K562 (cell line): ENCODE measurements around the gene CSRNP2. TPM values are rescaled to one million over a fixed set of nuclear protein-coding genes. Genes with fewer than 3 reads are reported as not detected.

Experiments used
- ATAC-seq: fragments of 200-7000 bp; cut with Tn5 transposase; 3 replicates; pipeline ENCODE4 v1.9.1; 2020; ENCODE audit warnings: moderate library complexity
- BruUV-seq: library from RNA; stranded (reverse); fragments of 400-500 nt; replicated peaks from 2 replicates; lab custom pipeline; 2021; lab: Mats Ljungman, UMichigan
- CTCF ChIA-PET: fragments of 300-600 bp; formaldehyde crosslinking; extraction: SDS; loops from one replicate; lab custom pipeline; 2021; ENCODE audit warnings: low intra/inter-chr PET ratio; lab: Yijun Ruan, JAX
- POLR2A ChIA-PET: fragments of 300-600, 350-650 bp; sonication (Branson Sonifier 250); formaldehyde crosslinking; extraction: SDS; loops from one replicate; lab custom pipeline; 2021; ENCODE audit warnings: antibody characterized with exemption, inconsistent platforms; lab: Yijun Ruan, JAX
- DNase-seq, 4 experiments: peaks; one replicate each; pipeline versions ENCODE4 v3.0.0 to v3.0.0-alpha.2; 2011 to 2018; ENCODE audit warnings: low spot score in 3 of 4, mixed read lengths in 3 of 4; ENCODE audit errors: extremely low read depth in 1 of 4
- FAIRE-seq: peaks from 2 replicates; lab custom pipeline; 2011; peaks lifted over from hg19 to GRCh38; lab: Jason Lieb, UNC
- H2AFZ ChIP-seq: 2 replicates; pipeline ENCODE4 v1.6.0; 2011; ENCODE audit warnings: low read depth, low read length, control low read depth, inconsistent platforms
- H3K27ac ChIP-seq: fragments of 200-600 bp; 3 replicates; pipeline ENCODE4 v1.8.0; 2011; ENCODE audit warnings: low read depth, mild to moderate bottlenecking, control low read depth, inconsistent platforms, low read length, moderate library complexity, mixed read lengths; ENCODE audit errors: extremely low read depth
- H3K27me3 ChIP-seq, 2 experiments: fragments of 300-600 bp in 1 of 2; 2 replicates in 1 of 2; 3 replicates in 1 of 2; pipeline versions ENCODE4 v1.6.0 to v1.8.0; 2011; ENCODE audit warnings: inconsistent platforms in 2 of 2, low read length in 2 of 2, mild to moderate bottlenecking in 1 of 2, mixed read lengths in 1 of 2, moderate library complexity in 1 of 2; ENCODE audit not compliant: control insufficient read depth in 2 of 2, insufficient read depth in 2 of 2
- H3K36me3 ChIP-seq: fragments of 300-600 bp; 3 replicates; pipeline ENCODE4 v1.8.0; 2011; ENCODE audit warnings: mild to moderate bottlenecking, low read length, inconsistent platforms; ENCODE audit not compliant: control insufficient read depth, insufficient read depth
- H3K4me1 ChIP-seq, 2 experiments: fragments of 200-600 bp in 1 of 2; replicated peaks in 1 of 2; 2 replicates in 1 of 2; 3 replicates in 1 of 2; pipeline versions ENCODE4 v1.5.1 to v1.8.0; 2011; ENCODE audit warnings: inconsistent platforms in 2 of 2, low read length in 2 of 2, mild to moderate bottlenecking in 1 of 2, mixed read lengths in 1 of 2, moderate library complexity in 1 of 2; ENCODE audit not compliant: control insufficient read depth in 2 of 2, insufficient read depth in 2 of 2
- H3K4me2 ChIP-seq: 2 replicates; pipeline ENCODE4 v1.6.1; 2011; ENCODE audit warnings: low read length, control low read depth, inconsistent platforms, mixed read lengths; ENCODE audit not compliant: insufficient read depth
- H3K4me3 ChIP-seq: fragments of 200-600 bp; sonication (generic), shearing (Covaris generic); 2 replicates; pipeline ENCODE4 v1.5.1; 2016; ENCODE audit warnings: control low read depth, inconsistent platforms
- H3K79me2 ChIP-seq: fragments of 200-600 bp; 3 replicates; pipeline ENCODE4 v1.8.0; 2011; ENCODE audit warnings: low read length, inconsistent platforms; ENCODE audit not compliant: control insufficient read depth, insufficient read depth
- H3K9ac ChIP-seq, 2 experiments: 2 replicates each; pipeline versions ENCODE4 v1.6.0 to v1.6.1; 2011; ENCODE audit warnings: low read depth in 2 of 2, low read length in 2 of 2, control low read depth in 1 of 2, inconsistent platforms in 1 of 2, mild to moderate bottlenecking in 1 of 2, mixed read lengths in 1 of 2; ENCODE audit not compliant: insufficient read depth in 1 of 2
- H3K9me1 ChIP-seq: one replicate; pipeline ENCODE4 v1.6.0; 2011; ENCODE audit warnings: inconsistent platforms, mild to moderate bottlenecking, low read length, moderate library complexity; ENCODE audit not compliant: control insufficient read depth, insufficient read depth
- H3K9me3 ChIP-seq: replicated peaks from 2 replicates; pipeline ENCODE4 v1.5.1; 2011; ENCODE audit warnings: low read depth, low read length, inconsistent platforms; ENCODE audit not compliant: control insufficient read depth, insufficient read depth
- H4K20me1 ChIP-seq: replicated peaks from 2 replicates; pipeline ENCODE4 v1.6.1; 2011; ENCODE audit warnings: low read length, inconsistent platforms, mixed read lengths; ENCODE audit not compliant: control insufficient read depth, insufficient read depth
- STAG1 ChIP-seq: sonication (generic); formaldehyde crosslinking; IDR thresholded peaks from 2 replicates; pipeline ENCODE4 v1.5.0; 2020; ENCODE audit warnings: missing genetic modification reagents, borderline replicate concordance
- WGBS: fragments of 100-300 bp; shearing (Covaris generic); methylation state at CpG from one replicate; pipeline ENCODE4 v1.1.6; 2016; ENCODE audit warnings: low coverage, mixed read lengths; ENCODE audit not compliant: insufficient coverage; ENCODE audit errors: missing lambda C conversion rate; 5-methylcytosine and 5-hydroxymethylcytosine counted together
- in situ Hi-C: fragments of 300-500 bp; cut with MboI; formaldehyde crosslinking; loops from 4 replicates; pipeline ENCODE4 v1.15.0; 2018; ENCODE audit warnings: inconsistent platforms, mixed read lengths
- intact Hi-C: fragments of 100-400 bp; cut with micrococcal nuclease; formaldehyde crosslinking; loops from 2 replicates; pipeline ENCODE4 v1.14.2; 2022
- polyA plus RNA-seq, 8 experiments: library from polyadenylated mRNA; depleted of rRNA in 4 of 8; stranded (reverse) in 5 of 8; unstranded in 3 of 8; fragments of >200 nt; fragmentation: Nextera tagmentation in 2 of 8; fragmentation: Illumina TruSeq in 1 of 8; extraction: Ambion mirVana in 2 of 8; extraction: Trizol in 1 of 8; gene quantifications; 2 replicates each; pipeline versions ENCODE4 v1.2.1 to v1.2.3, GENCODE V29; 2011 to 2014; ENCODE audit warnings: inconsistent platforms in 1 of 8, missing spikeins in 1 of 8
- total RNA-seq, 7 experiments: library from RNA; depleted of rRNA in 6 of 7; stranded (reverse); fragments of >200 nt in 6 of 7; fragmentation: Illumina TruSeq in 2 of 7; extraction: Trizol in 2 of 7; gene quantifications; 2 replicates each; pipeline versions ENCODE4 v1.2.1 to v1.2.3, GENCODE V29; 2011 to 2021; ENCODE audit warnings: low replicate concordance in 1 of 7
- TF ChIP-seq, protein P1 (sequence below): fragments of 450-650 bp; IDR thresholded peaks from 2 replicates; pipeline ENCODE4 v1.6.1; 2016; ENCODE audit warnings: mild to moderate bottlenecking

The CSRNP2 gene
- total and polyA plus RNA-seq, 9 of the 15 experiments (the other 6 are each of a cell fraction or from before 2014, with no cell fraction given), result 1.6 to 13.9 (median 5.9) TPM

DNA sequence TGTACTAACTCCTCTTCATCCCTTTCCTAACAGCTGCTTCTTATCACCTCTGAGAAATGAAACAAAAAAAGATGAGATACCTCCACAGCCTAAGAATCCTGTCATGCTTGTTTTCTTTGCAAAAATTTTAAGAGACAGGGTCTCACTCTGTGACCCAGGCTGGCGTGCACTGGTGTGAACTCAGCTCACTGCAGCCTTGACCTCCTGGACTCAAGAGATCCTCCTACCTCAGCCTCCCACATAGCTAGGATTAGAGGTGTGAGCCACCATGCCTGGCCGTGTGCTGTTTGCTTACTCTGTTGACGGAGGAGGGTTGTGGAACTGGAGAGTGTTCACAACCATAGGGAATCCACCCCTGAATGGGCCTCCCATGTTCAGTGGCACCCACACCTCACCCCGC, 16.2 kb downstream of the CSRNP2 start:
- Histone ChIP-seq H3K9me3 (no peaks in the 10 kb centered on the region), H3K36me3 (peaks cover 61% of the 10 kb centered on the region), H2AFZ (no peak overlapping the region), H3K9me1 (no peaks in the 10 kb centered on the region), H3K27ac (no peak overlapping the region), H3K4me1 (peaks cover 7 to 14% of the 10 kb centered on the region in 2 experiments; a peak in 3 of 5 replicates), H3K79me2 (no peaks in the 10 kb centered on the region), H4K20me1 (no peaks in the 10 kb centered on the region; the same call in 1 of the 2 replicates), H3K9ac (peak overlapping the region in 1 of 2 experiments; percentile 65; a peak in 2 of 4 replicates), H3K27me3 (no peaks in the 10 kb centered on the region), H3K4me2 (no peak overlapping the region), H3K4me3 (no peak overlapping the region)
- ChIA-PET CTCF (no interaction called here), POLR2A (interaction anchor here (0.9 to 4.1 kb wide), 3 partner anchors 11 to 283 kb away, joined by 3 to 25 read pairs (median 6); partner anchors contain the start of gene CSRNP2)
- 78% methylated on average over 4 of the region's 4 CpGs for WGBS
- ATAC-seq, result no peak
- in situ Hi-C loops, result no loop called here
- DNase-seq, result no peak
- intact Hi-C loops, result no loop called here
- BruUV-seq, result no TSS peak
- FAIRE-seq, result no peak
- TF ChIP-seq STAG1 (CRISPR knock-in tag), result no peak
- TF ChIP-seq, protein P1, sequence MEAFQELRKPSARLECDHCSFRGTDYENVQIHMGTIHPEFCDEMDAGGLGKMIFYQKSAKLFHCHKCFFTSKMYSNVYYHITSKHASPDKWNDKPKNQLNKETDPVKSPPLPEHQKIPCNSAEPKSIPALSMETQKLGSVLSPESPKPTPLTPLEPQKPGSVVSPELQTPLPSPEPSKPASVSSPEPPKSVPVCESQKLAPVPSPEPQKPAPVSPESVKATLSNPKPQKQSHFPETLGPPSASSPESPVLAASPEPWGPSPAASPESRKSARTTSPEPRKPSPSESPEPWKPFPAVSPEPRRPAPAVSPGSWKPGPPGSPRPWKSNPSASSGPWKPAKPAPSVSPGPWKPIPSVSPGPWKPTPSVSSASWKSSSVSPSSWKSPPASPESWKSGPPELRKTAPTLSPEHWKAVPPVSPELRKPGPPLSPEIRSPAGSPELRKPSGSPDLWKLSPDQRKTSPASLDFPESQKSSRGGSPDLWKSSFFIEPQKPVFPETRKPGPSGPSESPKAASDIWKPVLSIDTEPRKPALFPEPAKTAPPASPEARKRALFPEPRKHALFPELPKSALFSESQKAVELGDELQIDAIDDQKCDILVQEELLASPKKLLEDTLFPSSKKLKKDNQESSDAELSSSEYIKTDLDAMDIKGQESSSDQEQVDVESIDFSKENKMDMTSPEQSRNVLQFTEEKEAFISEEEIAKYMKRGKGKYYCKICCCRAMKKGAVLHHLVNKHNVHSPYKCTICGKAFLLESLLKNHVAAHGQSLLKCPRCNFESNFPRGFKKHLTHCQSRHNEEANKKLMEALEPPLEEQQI, result no peak
